T-helper 22 cell (primary cell): ENCODE measurements around the gene HMGN4.

ENCODE experiments used
- DNase-seq: peaks from one replicate; pipeline ENCODE4 v3.0.0-alpha.2; 2020; ENCODE audit warnings: low read depth

HMGN4 gene

GRCh38 chr6:26578279-26578678 lies 40.1 kb downstream of the HMGN4 start:
- DNase-seq: no peak

- DNase-seq: no peak
These were observed 40.6 kb downstream of the HMGN4 start for GRCh38 chr6:26578741-26579140.

DNA sequence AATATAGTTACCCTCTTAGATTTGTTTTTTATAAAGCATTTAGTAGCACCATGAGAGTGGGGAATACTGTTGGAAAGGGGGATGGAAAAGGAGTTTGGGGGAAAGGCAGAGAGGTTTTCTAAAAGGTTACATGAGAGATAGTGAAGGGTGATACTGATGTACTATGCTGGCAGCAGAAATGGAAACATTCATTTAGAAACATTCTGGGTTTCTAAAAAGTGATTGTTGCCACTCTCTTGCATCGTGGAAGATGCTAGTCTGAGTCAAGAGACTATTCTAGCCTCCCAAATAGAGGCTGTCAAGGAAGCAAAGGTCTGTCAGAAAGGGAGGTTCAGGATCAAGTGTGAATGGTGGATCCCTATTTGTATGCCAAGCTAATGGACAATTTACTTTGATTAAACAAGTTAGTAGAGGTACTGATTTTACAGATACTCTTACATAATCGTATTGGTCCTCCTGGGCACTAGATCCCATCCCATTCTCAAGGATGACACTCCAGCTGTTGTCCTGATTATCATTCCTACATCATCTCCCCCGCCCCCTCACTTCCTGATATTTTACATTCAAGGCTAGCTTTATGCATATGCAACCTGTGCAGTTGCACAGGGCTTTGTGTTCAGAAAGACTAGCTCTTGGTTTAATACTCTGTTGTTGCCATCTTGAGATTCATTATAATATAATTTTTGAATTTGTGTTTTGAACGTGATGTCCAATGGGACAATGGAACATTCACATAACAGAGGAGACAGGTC lies 43.2 kb downstream of the HMGN4 start:
- no peak for DNase-seq

- no peak for DNase-seq
These were observed 50.8 kb downstream of the HMGN4 start for GRCh38 chr6:26588965-26589364.

- DNase-seq: no peak
These were observed 54.5 kb downstream of the HMGN4 start for GRCh38 chr6:26592649-26593048.

- no peak for DNase-seq
These were observed 55.3 kb downstream of the HMGN4 start for GRCh38 chr6:26593278-26594130.

- DNase-seq: no peak
These were observed 55.9 kb downstream of the HMGN4 start for GRCh38 chr6:26594131-26594498.

- DNase-seq: no peak
These were observed 56.8 kb downstream of the HMGN4 start for GRCh38 chr6:26594730-26595632.

DNA sequence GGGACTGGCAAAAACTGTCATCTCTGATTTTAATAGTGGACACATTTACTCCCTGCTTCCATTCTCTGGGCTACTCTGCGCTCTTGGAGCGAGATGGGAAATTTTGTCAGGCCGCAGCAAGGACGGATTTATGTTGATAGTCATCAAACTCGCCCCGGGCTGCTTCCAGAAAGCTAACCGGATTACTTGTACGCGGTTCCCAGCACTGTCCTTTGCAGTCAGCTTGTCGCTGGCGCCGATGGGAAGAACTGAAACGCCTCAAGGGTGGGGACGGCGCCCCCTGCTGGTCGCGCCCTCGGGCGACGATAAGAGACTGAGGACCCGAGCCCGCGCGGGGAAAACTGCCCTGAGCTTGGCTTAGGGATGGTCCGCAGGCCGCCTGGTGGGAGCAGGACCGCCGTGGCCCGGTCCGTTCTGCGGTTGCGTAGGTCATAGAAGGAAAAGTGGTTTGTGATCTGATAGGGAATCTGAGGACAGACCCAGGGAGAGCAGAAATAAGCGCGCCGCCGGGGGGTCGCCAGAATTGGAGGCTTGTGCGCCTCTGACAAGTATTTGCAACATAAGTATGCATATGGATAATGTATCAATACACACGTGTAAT lies 57.6 kb downstream of the HMGN4 start:
- DNase-seq: peak; percentile 61
